ENCODE data around the gene GZMM.

The GZMM gene

DNA sequence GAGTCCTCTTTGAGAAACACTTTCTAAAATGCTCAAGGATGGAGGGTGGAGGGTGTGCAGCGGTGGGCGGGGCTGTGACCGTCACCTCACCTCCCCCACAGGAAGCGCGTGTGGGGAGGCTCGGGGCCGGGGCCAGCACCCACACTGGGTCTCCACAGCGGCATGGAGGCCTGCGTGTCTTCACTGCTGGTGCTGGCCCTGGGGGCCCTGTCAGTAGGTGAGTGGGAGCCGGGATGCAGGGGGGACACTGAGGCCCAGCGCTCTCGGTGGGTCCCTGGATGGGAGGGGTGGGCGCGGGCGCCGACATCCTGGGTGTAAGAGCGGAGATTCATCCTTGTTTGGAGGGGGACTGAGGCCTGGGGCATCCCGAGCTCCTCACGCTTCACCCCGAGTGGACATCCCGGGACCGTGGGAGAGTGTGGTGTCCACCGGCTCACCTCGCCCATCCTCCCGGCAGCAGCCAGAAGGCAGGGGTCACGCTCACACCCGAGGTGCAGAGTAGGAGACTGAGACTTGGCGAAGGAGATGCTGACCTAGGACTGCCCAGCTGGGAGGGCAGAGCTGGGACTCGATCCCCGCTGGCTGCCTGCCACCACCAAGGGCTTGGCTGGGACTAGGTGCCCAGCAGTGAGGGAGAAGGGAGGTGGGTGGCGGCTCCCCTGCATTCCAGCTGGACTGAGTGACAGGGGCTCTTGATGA, at the start of gene GZMM:
TSS of gene GZMM (plus strand) at position 144 of the 699 bp plus-strand sequence. CDS start at position 163, 19 bp downstream.
- H3K9me3 ChIP-seq (ENCODE audit: low read length): no peaks in the 10 kb centered on the region
- H3K4me3 ChIP-seq (ENCODE audit: low read length): no peak within 1 kb of the TSS
- peaks cover 26% of the 10 kb centered on the region for H3K36me3 ChIP-seq (ENCODE audit: insufficient read depth, low read length)
- no peaks in the 10 kb centered on the region for H3K27me3 ChIP-seq (ENCODE audit: insufficient read depth, low read length)
- H3K4me1 ChIP-seq (ENCODE audit: insufficient read depth, low read length): no peaks in the 10 kb centered on the region
- no peak within 1 kb of the TSS for H2AFZ ChIP-seq (ENCODE audit: low read depth, low read length)

DNA sequence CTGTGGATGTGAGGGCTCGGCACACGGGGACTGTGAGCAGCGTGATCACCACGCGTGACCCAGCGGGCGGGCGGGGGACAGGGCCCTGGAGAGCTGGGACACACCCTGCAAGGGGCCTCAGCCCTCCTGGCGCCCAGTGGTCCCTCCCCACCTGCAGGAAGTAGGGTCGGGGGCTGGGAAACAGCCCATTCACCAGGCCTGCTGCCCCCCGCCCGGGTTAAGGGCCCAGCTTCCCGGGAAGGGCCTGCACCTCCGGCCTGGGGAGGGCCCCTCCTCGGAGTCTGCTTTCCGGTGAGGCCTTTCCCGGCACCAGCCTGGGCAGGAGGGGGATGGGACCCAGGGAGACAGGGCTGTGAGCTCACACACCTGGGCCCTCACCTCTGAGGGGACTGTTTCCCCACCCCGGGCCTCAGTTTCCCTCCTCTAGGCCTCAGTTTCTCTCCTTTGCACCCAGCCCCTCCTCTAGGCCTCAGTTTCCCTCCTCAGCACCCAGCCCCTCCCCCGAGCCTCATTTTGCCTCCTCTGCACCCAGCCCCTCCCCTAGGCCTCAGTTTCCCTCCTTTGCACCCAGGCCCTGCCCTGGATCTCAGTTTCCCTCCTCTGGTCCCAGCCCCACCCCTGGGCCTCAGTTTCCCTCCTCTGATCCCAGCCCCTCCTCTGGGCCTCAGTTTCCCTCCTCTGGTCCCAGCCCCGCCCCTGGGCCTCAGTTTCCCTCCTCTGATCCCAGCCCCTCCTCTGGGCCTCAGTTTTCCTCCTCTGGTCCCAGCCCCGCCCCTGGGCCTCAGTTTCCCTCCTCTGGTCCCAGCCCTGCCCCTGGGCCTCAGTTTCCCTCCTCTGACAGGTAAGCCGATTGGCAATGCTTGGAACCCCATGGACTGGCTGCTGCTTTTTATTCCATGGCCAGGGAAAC, 49.4 kb upstream of the GZMM start:
- peaks cover 4% of the 10 kb centered on the region for H3K4me1 ChIP-seq (ENCODE audit: insufficient read depth, low read length)
- peaks cover 3% of the 10 kb centered on the region for H3K9me3 ChIP-seq (ENCODE audit: low read length)
- no peak overlapping the region for H3K4me3 ChIP-seq (ENCODE audit: low read length)
- H2AFZ ChIP-seq (ENCODE audit: low read depth, low read length): no peak overlapping the region
- H3K27me3 ChIP-seq (ENCODE audit: insufficient read depth, low read length): peaks cover 16% of the 10 kb centered on the region
- H3K36me3 ChIP-seq (ENCODE audit: insufficient read depth, low read length): no peaks in the 10 kb centered on the region

DNA sequence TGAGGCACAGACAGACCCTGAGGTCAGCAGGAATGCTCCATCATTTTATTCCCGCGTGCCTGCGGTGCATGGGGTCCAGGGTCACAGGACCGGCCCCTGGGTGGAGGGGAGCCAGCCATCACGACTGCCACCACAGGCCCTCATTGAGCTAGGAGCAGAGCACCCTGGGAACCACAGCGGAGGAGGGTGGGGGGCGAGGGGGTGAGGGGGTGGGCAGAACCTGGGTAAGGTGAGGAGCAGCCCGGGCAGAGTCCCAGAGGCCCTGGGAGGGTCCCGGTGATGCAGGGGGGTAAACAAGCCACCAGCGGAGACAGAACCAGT, 48.8 kb upstream of the GZMM start:
- Histone ChIP-seq H2AFZ (ENCODE audit: low read depth, low read length) (no peak overlapping the region), H3K9me3 (ENCODE audit: low read length) (peaks cover 3% of the 10 kb centered on the region), H3K27me3 (ENCODE audit: insufficient read depth, low read length) (peaks cover 19% of the 10 kb centered on the region)

DNA sequence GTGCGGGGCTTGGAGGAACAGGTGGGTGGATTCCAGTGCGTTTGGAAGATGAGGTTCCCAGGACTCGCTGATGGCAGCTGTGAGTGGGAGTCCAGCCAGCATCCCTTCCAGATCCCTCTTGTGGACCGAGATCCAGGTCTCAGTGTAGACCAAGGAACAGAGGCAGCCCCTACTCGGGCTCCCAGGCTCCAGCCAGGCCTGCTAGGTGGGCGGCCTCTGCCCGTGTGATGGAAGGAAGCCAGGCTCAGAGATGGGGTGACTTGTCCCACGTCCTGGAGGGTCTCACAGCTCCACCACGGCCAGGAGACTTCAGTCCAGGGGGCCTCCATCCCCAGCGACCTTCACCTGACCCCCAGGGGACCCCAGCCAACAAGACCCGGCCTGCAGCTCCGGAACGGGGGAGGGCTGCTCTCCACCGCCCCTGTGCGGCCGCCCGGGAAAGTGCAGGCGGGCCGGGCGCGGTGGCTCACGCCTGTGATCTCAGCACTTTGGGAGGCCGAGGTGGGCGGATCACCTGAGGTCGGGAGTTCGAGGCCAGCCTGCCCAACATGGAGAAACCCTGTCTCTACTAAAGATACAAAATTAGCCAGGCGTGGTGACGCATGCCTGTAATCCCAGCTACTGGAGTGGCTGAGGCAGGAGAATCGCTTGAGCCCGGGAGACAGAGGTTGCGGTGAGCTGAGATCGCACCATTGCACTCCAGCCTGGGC, 48.3 kb upstream of the GZMM start:
- peaks cover 20% of the 10 kb centered on the region for H3K27me3 ChIP-seq (ENCODE audit: insufficient read depth, low read length)

More for the DNA sequence above, 48.8 kb upstream of the GZMM start:
- Histone ChIP-seq H3K36me3 (ENCODE audit: insufficient read depth, low read length) (no peaks in the 10 kb centered on the region), H3K4me1 (ENCODE audit: insufficient read depth, low read length) (no peaks in the 10 kb centered on the region), H3K4me3 (ENCODE audit: low read length) (no peak overlapping the region)

DNA sequence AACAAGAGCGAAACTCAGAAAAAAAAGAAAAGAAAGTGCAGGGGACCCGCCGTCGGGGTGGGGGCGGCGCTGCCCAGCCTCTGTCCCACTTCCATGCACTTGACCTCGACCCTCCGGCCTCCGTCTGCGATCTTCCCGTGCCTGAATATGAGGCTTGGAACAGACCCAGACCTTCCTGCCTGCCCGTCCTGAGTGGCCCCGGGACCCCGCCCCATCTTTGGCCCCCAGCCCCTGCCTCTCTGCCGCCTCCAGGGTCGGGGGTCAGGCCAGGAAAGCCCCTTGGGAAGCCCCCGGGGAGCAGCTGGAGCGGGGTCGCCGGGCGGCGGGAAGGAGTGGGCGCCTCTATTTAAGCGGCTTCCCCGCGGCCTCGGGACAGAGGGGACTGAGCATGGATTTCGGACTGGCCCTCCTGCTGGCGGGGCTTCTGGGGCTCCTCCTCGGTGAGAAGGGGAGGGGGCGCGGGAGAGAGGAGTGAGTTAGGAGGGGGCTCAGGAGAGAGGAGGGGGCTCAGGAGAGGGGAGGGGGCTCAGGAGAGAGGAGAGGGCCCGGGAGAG, 47.7 kb upstream of the GZMM start, which contains the start of gene MADCAM1:
TSS of gene MADCAM1 (plus strand) at position 375 of the 554 bp plus-strand sequence. CDS start at position 389, 14 bp downstream.
- peaks cover 3% of the 10 kb centered on the region for H3K9me3 ChIP-seq (ENCODE audit: low read length)
- H2AFZ ChIP-seq (ENCODE audit: low read depth, low read length): no peak within 1 kb of the TSS
- H3K27me3 ChIP-seq (ENCODE audit: insufficient read depth, low read length): peaks cover 20% of the 10 kb centered on the region
- H3K36me3 ChIP-seq (ENCODE audit: insufficient read depth, low read length): no peaks in the 10 kb centered on the region
- no peaks in the 10 kb centered on the region for H3K4me1 ChIP-seq (ENCODE audit: insufficient read depth, low read length)
- H3K4me3 ChIP-seq (ENCODE audit: low read length): no peak within 1 kb of the TSS

More for the DNA sequence above, 48.3 kb upstream of the GZMM start:
- Histone ChIP-seq H3K36me3 (ENCODE audit: insufficient read depth, low read length) (no peaks in the 10 kb centered on the region), H2AFZ (ENCODE audit: low read depth, low read length) (no peak overlapping the region), H3K4me3 (ENCODE audit: low read length) (no peak overlapping the region), H3K9me3 (ENCODE audit: low read length) (peaks cover 3% of the 10 kb centered on the region), H3K4me1 (ENCODE audit: insufficient read depth, low read length) (no peaks in the 10 kb centered on the region)

DNA sequence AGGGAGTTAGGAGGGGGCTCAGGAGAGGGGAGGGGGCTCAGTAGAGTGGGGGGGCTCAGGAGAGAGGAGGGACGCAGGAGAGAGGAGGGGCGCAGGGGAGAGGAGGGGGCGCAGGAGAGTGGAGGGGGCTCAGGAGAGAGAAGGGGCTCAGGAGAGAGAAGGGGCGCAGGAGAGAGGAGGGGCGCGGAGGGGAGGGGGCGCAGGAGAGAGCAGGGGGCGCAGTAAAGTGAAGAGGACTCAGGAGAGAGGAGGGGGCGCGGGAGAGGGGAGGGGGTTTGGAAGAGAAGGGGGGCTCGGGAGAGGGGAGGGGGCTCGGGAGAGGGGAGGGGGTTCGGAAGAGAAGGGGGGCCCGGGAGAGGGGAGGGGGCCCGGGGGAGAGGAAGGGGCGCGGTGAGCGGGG, 46.9 kb upstream of the GZMM start:
- peaks cover 3% of the 10 kb centered on the region for H3K9me3 ChIP-seq (ENCODE audit: low read length)
- no peak overlapping the region for H3K4me3 ChIP-seq (ENCODE audit: low read length)
- H2AFZ ChIP-seq (ENCODE audit: low read depth, low read length): no peak overlapping the region
- peaks cover 20% of the 10 kb centered on the region for H3K27me3 ChIP-seq (ENCODE audit: insufficient read depth, low read length)
- no peaks in the 10 kb centered on the region for H3K36me3 ChIP-seq (ENCODE audit: insufficient read depth, low read length)
- no peaks in the 10 kb centered on the region for H3K4me1 ChIP-seq (ENCODE audit: insufficient read depth, low read length)

DNA sequence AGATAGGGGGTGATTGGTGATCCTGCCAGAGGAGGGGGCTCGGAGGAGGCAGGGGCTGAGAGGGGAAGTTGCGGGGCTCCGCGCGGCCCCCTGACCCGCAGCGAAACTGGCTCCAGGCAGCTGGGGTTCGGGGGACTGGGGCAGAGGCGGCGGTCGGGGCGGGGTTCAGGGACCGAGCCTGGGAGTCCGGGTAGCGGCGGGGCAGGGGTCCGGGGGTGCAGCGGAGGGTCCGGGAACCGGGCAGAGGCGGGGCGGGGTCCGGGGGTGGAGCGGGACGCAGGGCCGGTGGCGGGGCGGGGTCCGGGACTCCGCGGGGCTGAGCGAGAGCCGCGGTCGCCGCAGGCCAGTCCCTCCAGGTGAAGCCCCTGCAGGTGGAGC, 46.4 kb upstream of the GZMM start:
- Histone ChIP-seq H3K4me3 (ENCODE audit: low read length) (no peak overlapping the region), H3K36me3 (ENCODE audit: insufficient read depth, low read length) (no peaks in the 10 kb centered on the region), H3K4me1 (ENCODE audit: insufficient read depth, low read length) (no peaks in the 10 kb centered on the region), H3K27me3 (ENCODE audit: insufficient read depth, low read length) (peaks cover 20% of the 10 kb centered on the region), H3K9me3 (ENCODE audit: low read length) (peaks cover 3% of the 10 kb centered on the region), H2AFZ (ENCODE audit: low read depth, low read length) (no peak overlapping the region)

DNA sequence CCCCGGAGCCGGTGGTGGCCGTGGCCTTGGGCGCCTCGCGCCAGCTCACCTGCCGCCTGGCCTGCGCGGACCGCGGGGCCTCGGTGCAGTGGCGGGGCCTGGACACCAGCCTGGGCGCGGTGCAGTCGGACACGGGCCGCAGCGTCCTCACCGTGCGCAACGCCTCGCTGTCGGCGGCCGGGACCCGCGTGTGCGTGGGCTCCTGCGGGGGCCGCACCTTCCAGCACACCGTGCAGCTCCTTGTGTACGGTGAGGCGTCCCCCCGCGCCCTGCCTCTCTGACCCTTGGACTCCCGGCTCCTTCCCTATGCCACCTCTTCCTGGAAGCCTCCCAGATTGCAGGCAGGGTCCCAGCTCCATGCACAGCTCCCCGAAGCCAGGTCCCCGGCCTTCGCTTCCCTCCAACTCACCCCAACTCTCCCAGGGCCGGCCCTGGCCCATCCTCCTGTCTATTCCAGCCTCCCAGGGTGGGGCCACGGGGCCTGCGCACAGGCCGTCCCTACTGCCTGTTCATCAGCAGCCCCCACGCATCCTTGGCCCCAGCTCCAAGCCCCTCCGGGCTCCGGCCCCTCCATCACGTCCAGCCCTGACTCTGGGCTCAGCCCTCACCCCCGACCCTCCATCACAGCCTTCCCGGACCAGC, 45.9 kb upstream of the GZMM start:
- Histone ChIP-seq H3K9me3 (ENCODE audit: low read length) (peaks cover 2% of the 10 kb centered on the region), H3K4me1 (ENCODE audit: insufficient read depth, low read length) (no peaks in the 10 kb centered on the region), H3K36me3 (ENCODE audit: insufficient read depth, low read length) (no peaks in the 10 kb centered on the region), H3K4me3 (ENCODE audit: low read length) (no peak overlapping the region), H2AFZ (ENCODE audit: low read depth, low read length) (no peak overlapping the region), H3K27me3 (ENCODE audit: insufficient read depth, low read length) (peaks cover 20% of the 10 kb centered on the region)

DNA sequence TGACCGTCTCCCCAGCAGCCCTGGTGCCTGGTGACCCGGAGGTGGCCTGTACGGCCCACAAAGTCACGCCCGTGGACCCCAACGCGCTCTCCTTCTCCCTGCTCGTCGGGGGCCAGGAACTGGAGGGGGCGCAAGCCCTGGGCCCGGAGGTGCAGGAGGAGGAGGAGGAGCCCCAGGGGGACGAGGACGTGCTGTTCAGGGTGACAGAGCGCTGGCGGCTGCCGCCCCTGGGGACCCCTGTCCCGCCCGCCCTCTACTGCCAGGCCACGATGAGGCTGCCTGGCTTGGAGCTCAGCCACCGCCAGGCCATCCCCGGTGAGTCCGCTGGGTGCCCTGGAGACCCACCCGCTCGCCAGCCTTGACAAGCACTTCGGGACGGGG, 45.4 kb upstream of the GZMM start:
- H3K27me3 ChIP-seq (ENCODE audit: insufficient read depth, low read length): peaks cover 20% of the 10 kb centered on the region

DNA sequence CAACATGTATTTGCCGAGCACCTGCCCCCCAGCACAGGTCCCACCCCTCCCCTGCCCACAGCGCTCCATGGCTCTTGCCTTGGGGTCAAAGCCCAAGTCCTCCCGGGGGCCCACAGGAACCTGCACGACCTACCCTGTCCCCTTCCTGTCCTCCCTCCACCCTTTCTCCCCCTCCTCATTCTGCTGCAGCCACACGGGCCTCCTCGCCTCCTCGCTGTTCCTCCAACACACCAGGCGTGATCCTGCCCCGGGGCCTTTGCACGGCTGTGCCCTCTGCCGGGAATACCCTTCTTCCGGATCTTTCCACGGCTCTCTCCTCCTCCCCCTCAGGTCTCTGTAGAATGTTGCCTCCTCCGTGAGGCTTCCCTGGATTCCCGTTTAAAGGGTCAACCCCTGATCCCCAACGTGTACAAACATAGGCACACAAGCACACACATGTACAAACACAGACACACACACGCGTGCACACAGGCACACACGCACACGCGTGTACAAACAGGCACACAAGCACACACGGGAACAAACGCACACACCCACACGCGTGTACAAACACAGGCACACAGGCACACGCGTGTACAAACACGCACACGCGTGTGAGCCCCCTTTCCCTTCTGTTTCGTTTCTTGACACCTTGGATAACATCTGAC, 44.8 kb upstream of the GZMM start:
- no peak overlapping the region for H2AFZ ChIP-seq (ENCODE audit: low read depth, low read length)
- peaks cover 20% of the 10 kb centered on the region for H3K27me3 ChIP-seq (ENCODE audit: insufficient read depth, low read length)
- H3K4me3 ChIP-seq (ENCODE audit: low read length): no peak overlapping the region
- no peaks in the 10 kb centered on the region for H3K36me3 ChIP-seq (ENCODE audit: insufficient read depth, low read length)
- no peaks in the 10 kb centered on the region for H3K9me3 ChIP-seq (ENCODE audit: low read length)
- H3K4me1 ChIP-seq (ENCODE audit: insufficient read depth, low read length): no peaks in the 10 kb centered on the region

More for the DNA sequence above, 45.4 kb upstream of the GZMM start:
- Histone ChIP-seq H3K4me1 (ENCODE audit: insufficient read depth, low read length) (no peaks in the 10 kb centered on the region), H2AFZ (ENCODE audit: low read depth, low read length) (no peak overlapping the region), H3K4me3 (ENCODE audit: low read length) (no peak overlapping the region), H3K9me3 (ENCODE audit: low read length) (no peaks in the 10 kb centered on the region), H3K36me3 (ENCODE audit: insufficient read depth, low read length) (no peaks in the 10 kb centered on the region)

DNA sequence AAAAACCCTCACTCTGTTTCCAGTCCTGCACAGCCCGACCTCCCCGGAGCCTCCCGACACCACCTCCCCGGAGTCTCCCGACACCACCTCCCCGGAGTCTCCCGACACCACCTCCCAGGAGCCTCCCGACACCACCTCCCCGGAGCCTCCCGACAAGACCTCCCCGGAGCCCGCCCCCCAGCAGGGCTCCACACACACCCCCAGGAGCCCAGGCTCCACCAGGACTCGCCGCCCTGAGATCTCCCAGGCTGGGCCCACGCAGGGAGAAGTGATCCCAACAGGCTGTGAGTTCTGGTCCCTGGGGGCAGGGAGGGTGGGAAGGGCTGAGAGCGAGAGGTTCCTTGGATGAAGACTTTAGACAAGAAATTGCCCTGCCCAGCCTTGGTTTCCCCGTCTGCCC, 42.2 kb upstream of the GZMM start:
- H3K4me3 ChIP-seq (ENCODE audit: low read length): no peak overlapping the region
- no peaks in the 10 kb centered on the region for H3K36me3 ChIP-seq (ENCODE audit: insufficient read depth, low read length)
- peaks cover 20% of the 10 kb centered on the region for H3K27me3 ChIP-seq (ENCODE audit: insufficient read depth, low read length)
- H3K9me3 ChIP-seq (ENCODE audit: low read length): no peaks in the 10 kb centered on the region
- H2AFZ ChIP-seq (ENCODE audit: low read depth, low read length): no peak overlapping the region
- H3K4me1 ChIP-seq (ENCODE audit: insufficient read depth, low read length): peaks cover 2% of the 10 kb centered on the region

DNA sequence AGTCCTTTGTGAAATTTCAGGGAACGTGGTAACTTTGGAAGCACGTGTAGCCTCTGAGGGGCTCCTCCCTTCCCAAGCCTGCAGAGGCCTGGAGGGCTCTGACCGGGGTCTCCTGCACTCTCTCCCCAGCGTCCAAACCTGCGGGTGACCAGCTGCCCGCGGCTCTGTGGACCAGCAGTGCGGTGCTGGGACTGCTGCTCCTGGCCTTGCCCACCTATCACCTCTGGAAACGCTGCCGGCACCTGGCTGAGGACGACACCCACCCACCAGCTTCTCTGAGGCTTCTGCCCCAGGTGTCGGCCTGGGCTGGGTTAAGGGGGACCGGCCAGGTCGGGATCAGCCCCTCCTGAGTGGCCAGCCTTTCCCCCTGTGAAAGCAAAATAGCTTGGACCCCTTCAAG, 39.2 kb upstream of the GZMM start:
- H3K4me1 ChIP-seq (ENCODE audit: insufficient read depth, low read length): peaks cover 9% of the 10 kb centered on the region
- no peak overlapping the region for H2AFZ ChIP-seq (ENCODE audit: low read depth, low read length)
- no peak overlapping the region for H3K4me3 ChIP-seq (ENCODE audit: low read length)
- H3K36me3 ChIP-seq (ENCODE audit: insufficient read depth, low read length): no peaks in the 10 kb centered on the region
- peaks cover 2% of the 10 kb centered on the region for H3K27me3 ChIP-seq (ENCODE audit: insufficient read depth, low read length)
- no peaks in the 10 kb centered on the region for H3K9me3 ChIP-seq (ENCODE audit: low read length)
